SK-N-SH treated with all-trans-retinoic acid at 6 μM for 48 hours (cell line): Measurements from ENCODE around the gene BACE1-AS.

ENCODE experiments used
- PATZ1 ChIP-seq: fragments of 250-450 bp; sonication (Bioruptor Pico); IDR thresholded peaks from 2 replicates; pipeline ENCODE4 v1.8.0; 2020; ENCODE audit warnings: mild to moderate bottlenecking, moderate library complexity, borderline replicate concordance
- ZNF565 ChIP-seq: fragments of 450-650 bp; formaldehyde crosslinking; conservative IDR thresholded peaks from 2 replicates; pipeline ENCODE4 v1.5.0; 2020; ENCODE audit warnings: low read depth, mild to moderate bottlenecking, moderate library complexity

DNA sequence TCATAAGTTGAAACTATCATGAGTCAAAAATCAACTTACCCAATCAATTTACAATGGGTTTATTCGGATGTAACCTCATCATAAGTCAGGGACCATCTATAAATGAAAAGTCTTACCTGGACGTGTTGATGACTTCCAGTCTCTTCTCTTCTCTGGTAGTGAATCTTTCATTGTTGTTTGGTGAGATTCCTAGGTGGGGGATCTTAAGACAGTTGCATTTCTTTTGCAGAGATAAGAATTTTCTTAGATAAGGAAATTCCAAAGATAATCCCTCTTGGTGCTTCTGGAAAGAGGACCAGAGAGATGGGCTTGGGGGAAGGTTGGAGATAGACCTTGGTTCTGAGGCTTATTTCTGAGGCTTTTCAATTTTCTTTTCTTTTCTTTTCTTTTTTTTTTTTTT is 21.3 kb upstream of the BACE1-AS start:
- TF ChIP-seq ZNF565 (CRISPR knock-in tag) (no peak), PATZ1 (no peak)
